ENCODE data around the gene EHF. TPM values are rescaled to one million over a fixed set of nuclear protein-coding genes. Genes with fewer than 3 reads are reported as not detected.
"Not testable (repeated sequence)": the region's sequence is repeated elsewhere in the genome, so short reads cannot be mapped to it uniquely, and the experiment has no call there.

EHF gene
- total RNA-seq, 1 donor from 2014 or later: not detected

- no peaks in the 10 kb centered on the region for H3K36me3 Mint-ChIP-seq (ENCODE audit: low read depth, unreplicated experiment)
- TF ChIP-seq CTCF (IDR thresholded peaks at IDR 0.05; ENCODE audit: unreplicated experiment): no peak
- H3K27me3 Mint-ChIP-seq (ENCODE audit: unreplicated experiment): no peaks in the 10 kb centered on the region
- H3K27ac Mint-ChIP-seq (ENCODE audit: unreplicated experiment): no peak overlapping the region
- H3K9me3 Mint-ChIP-seq (ENCODE audit: unreplicated experiment): no peaks in the 10 kb centered on the region
- DNase-seq (ENCODE audit: low spot score): no peak
- H3K4me1 Mint-ChIP-seq (ENCODE audit: unreplicated experiment): no peaks in the 10 kb centered on the region
- no peak overlapping the region for H3K4me3 Mint-ChIP-seq (ENCODE audit: unreplicated experiment)
Observed at GRCh38 chr11:34588023-34588422, 32.9 kb upstream of the EHF start.

GRCh38 chr11:34588701-34589100 lies 32.2 kb upstream of the EHF start:
- H3K4me1 Mint-ChIP-seq (ENCODE audit: unreplicated experiment): no peaks in the 10 kb centered on the region
- no peak for TF ChIP-seq CTCF (IDR thresholded peaks at IDR 0.05; ENCODE audit: unreplicated experiment)
- no peak overlapping the region for H3K27ac Mint-ChIP-seq (ENCODE audit: unreplicated experiment)
- no peaks in the 10 kb centered on the region for H3K9me3 Mint-ChIP-seq (ENCODE audit: unreplicated experiment)
- no peak for DNase-seq (ENCODE audit: low spot score)
- no peak overlapping the region for H3K4me3 Mint-ChIP-seq (ENCODE audit: unreplicated experiment)
- H3K27me3 Mint-ChIP-seq (ENCODE audit: unreplicated experiment): no peaks in the 10 kb centered on the region
- H3K36me3 Mint-ChIP-seq (ENCODE audit: low read depth, unreplicated experiment): peaks cover 2% of the 10 kb centered on the region

DNA sequence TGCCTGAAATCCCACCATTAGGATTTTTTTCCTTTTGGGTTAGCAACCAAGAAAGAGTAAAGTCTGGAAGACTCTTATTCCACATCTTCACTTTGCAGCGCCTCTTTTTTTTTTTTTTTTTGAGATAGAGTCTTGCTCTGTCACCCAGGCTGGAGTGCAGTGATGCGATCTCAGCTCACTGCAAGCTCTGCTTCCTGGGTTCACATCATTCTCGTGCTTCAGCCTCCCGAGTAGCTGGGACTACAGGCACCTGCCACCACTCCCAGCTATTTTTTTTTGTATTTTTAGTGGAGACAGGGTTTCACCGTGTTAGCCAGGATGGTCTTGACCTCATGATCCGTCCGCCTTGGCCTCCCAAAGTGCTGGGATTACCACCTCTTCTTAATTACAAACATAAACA lies 31.7 kb upstream of the EHF start:
- H3K4me1 Mint-ChIP-seq (ENCODE audit: unreplicated experiment): not testable (repeated sequence)

DNA sequence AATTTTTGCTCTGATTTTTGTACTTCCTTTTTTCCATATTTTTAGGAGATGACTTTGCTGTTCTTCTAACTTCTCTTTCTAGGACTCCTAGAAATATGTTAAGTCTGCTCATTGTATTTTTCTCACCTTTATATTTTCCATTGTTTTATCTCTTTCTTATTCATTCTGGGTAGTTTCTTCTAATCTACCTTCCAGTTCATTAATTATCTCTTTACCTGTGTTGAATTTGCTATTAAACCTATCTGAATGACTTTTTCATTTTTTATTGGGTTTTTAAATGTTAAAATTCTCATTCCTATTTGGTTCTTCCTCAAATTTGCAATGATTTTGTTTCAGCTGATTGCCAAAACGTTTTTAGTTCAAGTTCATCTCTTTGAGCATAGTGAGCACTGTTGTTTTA lies 27.8 kb upstream of the EHF start:
- Mint-ChIP-seq H3K4me1 (ENCODE audit: unreplicated experiment) (no peaks in the 10 kb centered on the region), H3K4me3 (ENCODE audit: unreplicated experiment) (no peak overlapping the region)

More for the DNA sequence above, 31.7 kb upstream of the EHF start:
- H3K27me3 Mint-ChIP-seq (ENCODE audit: unreplicated experiment); H3K4me3 Mint-ChIP-seq (ENCODE audit: unreplicated experiment); DNase-seq (ENCODE audit: low spot score); H3K27ac Mint-ChIP-seq (ENCODE audit: unreplicated experiment); H3K36me3 Mint-ChIP-seq (ENCODE audit: low read depth, unreplicated experiment); H3K9me3 Mint-ChIP-seq (ENCODE audit: unreplicated experiment): not testable (repeated sequence)

DNA sequence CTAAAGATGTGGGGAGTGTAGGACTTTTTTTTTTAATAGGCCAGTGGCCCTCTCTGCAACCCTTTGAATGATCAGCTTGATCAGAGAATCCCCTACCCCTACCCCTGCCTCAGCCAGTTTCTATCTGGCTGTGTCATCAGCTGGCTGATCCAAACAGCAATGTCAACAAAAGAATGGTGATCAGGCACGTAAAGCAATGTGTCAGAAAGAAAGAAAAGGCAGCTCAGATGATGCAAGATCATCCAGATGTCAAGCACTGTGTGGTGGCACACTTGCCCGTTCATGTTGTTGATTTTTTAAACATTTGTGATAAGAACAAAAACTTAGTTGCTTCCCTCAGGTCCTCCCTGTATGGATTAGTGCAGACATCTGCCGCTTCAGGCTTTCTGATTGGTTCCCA lies 26.3 kb upstream of the EHF start:
- DNase-seq (ENCODE audit: low spot score): no peak
- peaks cover 8% of the 10 kb centered on the region for H3K36me3 Mint-ChIP-seq (ENCODE audit: low read depth, unreplicated experiment)
- H3K9me3 Mint-ChIP-seq (ENCODE audit: unreplicated experiment): no peaks in the 10 kb centered on the region
- H3K4me3 Mint-ChIP-seq (ENCODE audit: unreplicated experiment): no peak overlapping the region
- H3K27ac Mint-ChIP-seq (ENCODE audit: unreplicated experiment): no peak overlapping the region
- no peaks in the 10 kb centered on the region for H3K4me1 Mint-ChIP-seq (ENCODE audit: unreplicated experiment)
- H3K27me3 Mint-ChIP-seq (ENCODE audit: unreplicated experiment): peaks cover 2% of the 10 kb centered on the region
- TF ChIP-seq CTCF (IDR thresholded peaks at IDR 0.05; ENCODE audit: unreplicated experiment): no peak

More for the DNA sequence above, 27.8 kb upstream of the EHF start:
- H3K27ac Mint-ChIP-seq (ENCODE audit: unreplicated experiment): no peak overlapping the region
- H3K27me3 Mint-ChIP-seq (ENCODE audit: unreplicated experiment): peaks cover 2% of the 10 kb centered on the region
- TF ChIP-seq CTCF (IDR thresholded peaks at IDR 0.05; ENCODE audit: unreplicated experiment): no peak
- DNase-seq (ENCODE audit: low spot score): no peak
- peaks cover 8% of the 10 kb centered on the region for H3K36me3 Mint-ChIP-seq (ENCODE audit: low read depth, unreplicated experiment)
- H3K9me3 Mint-ChIP-seq (ENCODE audit: unreplicated experiment): no peaks in the 10 kb centered on the region

GRCh38 chr11:34595391-34595790 lies 25.5 kb upstream of the EHF start:
- Mint-ChIP-seq H3K36me3 (ENCODE audit: low read depth, unreplicated experiment) (peaks cover 8% of the 10 kb centered on the region), H3K4me1 (ENCODE audit: unreplicated experiment) (no peaks in the 10 kb centered on the region), H3K27ac (ENCODE audit: unreplicated experiment) (no peak overlapping the region), H3K27me3 (ENCODE audit: unreplicated experiment) (peaks cover 2% of the 10 kb centered on the region), H3K4me3 (ENCODE audit: unreplicated experiment) (no peak overlapping the region), H3K9me3 (ENCODE audit: unreplicated experiment) (no peaks in the 10 kb centered on the region)
- no peak for TF ChIP-seq CTCF (IDR thresholded peaks at IDR 0.05; ENCODE audit: unreplicated experiment)
- no peak for DNase-seq (ENCODE audit: low spot score)

Measured in endothelial cell (in vitro differentiated cells).